ENCODE data around the gene H1-8. TPM values are rescaled to one million over a fixed set of nuclear protein-coding genes. Genes with fewer than 3 reads are reported as not detected.

The H1-8 gene
- total RNA-seq, 4 donors from 2014 or later: not detected

Small RNA genes within 50 kb of the gene (small RNA-seq; reads per million reads assigned to genes)
- gene RN7SL752P: not detected

Other genes starting within 250 kb of the H1-8 start
- 1 to 10 TPM in 1 of 4 donors, under 1 TPM in 1, not detected in 2; 0.94 to 1.0 TPM for gene EFCAB12, start 114.5 kb upstream of the H1-8 start, total RNA-seq
- 10 to 100 TPM; 25.1 to 44.9 (median 31.9) TPM for gene MBD4, start 103.2 kb upstream of the H1-8 start, total RNA-seq
- gene IFT122, start 103.0 kb upstream of the H1-8 start, total RNA-seq: 10 to 100 TPM; 26.4 to 57.3 (median 45.3) TPM
- not detected for gene RHO, start 14.5 kb upstream of the H1-8 start, total RNA-seq
- 100 to 1,000 TPM; 191 to 351 (median 205) TPM for gene PLXND1, start 63.5 kb downstream of the H1-8 start, total RNA-seq